IPS-18a (cell line): ENCODE results near the gene INTS1.
A peak's percentile ranks its signal among the peaks of the same experiment; 100 is the strongest.

ENCODE experiments used
- H3K27ac ChIP-seq: one replicate; pipeline ENCODE4 v1.5.1; 2013; ENCODE audit warnings: low read length
- H3K27me3 ChIP-seq: one replicate; pipeline ENCODE4 v1.6.1; 2013; ENCODE audit warnings: mild to moderate bottlenecking, low read length; ENCODE audit not compliant: control insufficient read depth, insufficient read depth
- H3K36me3 ChIP-seq: one replicate; pipeline ENCODE4 v1.6.1; 2013; ENCODE audit warnings: low read depth, low read length; ENCODE audit not compliant: control insufficient read depth
- H3K4me1 ChIP-seq: one replicate; pipeline ENCODE4 v1.6.1; 2013; ENCODE audit warnings: low read depth, low read length; ENCODE audit not compliant: control insufficient read depth
- H3K4me3 ChIP-seq: one replicate; pipeline ENCODE4 v1.5.1; 2013; ENCODE audit warnings: low read length
- H3K9ac ChIP-seq: one replicate; pipeline ENCODE4 v1.6.1; 2013; ENCODE audit warnings: mild to moderate bottlenecking, low read length, moderate library complexity
- H3K9me3 ChIP-seq: one replicate; pipeline ENCODE4 v1.6.1; 2013; ENCODE audit warnings: low read depth, low read length; ENCODE audit not compliant: control insufficient read depth

INTS1 gene

GRCh38 chr7:1510780-1511154, 6.6 kb upstream of the INTS1 start:
- no peak overlapping the region for H3K4me3 ChIP-seq
- H3K27me3 ChIP-seq = no peaks in the 10 kb centered on the region
- H3K27ac ChIP-seq = no peak overlapping the region
- H3K36me3 ChIP-seq = no peaks in the 10 kb centered on the region
- peaks cover 4% of the 10 kb centered on the region for H3K4me1 ChIP-seq
- no peak overlapping the region for H3K9ac ChIP-seq
- H3K9me3 ChIP-seq = no peaks in the 10 kb centered on the region

- Histone ChIP-seq H3K9me3 (no peaks in the 10 kb centered on the region), H3K4me1 (peaks cover 4% of the 10 kb centered on the region), H3K27me3 (no peaks in the 10 kb centered on the region), H3K36me3 (no peaks in the 10 kb centered on the region), H3K4me3 (no peak overlapping the region), H3K9ac (no peak overlapping the region), H3K27ac (no peak overlapping the region)
Observed at GRCh38 chr7:1509226-1509625, 5.0 kb upstream of the INTS1 start.

GRCh38 chr7:1508277-1508758, 4.1 kb upstream of the INTS1 start:
- Histone ChIP-seq H3K9ac (no peak overlapping the region), H3K4me3 (no peak overlapping the region), H3K27ac (no peak overlapping the region), H3K4me1 (peaks cover 4% of the 10 kb centered on the region), H3K9me3 (no peaks in the 10 kb centered on the region), H3K27me3 (no peaks in the 10 kb centered on the region), H3K36me3 (no peaks in the 10 kb centered on the region)

- Histone ChIP-seq H3K27me3 (no peaks in the 10 kb centered on the region), H3K36me3 (peaks cover 12% of the 10 kb centered on the region), H3K4me1 (peaks cover 7% of the 10 kb centered on the region), H3K9ac (no peak overlapping the region), H3K9me3 (no peaks in the 10 kb centered on the region), H3K4me3 (no peak overlapping the region), H3K27ac (no peak overlapping the region)
Observed at GRCh38 chr7:1505731-1506550, 1.8 kb upstream of the INTS1 start.

GRCh38 chr7:1503390-1503789, 799 bp downstream of the INTS1 start:
- Histone ChIP-seq H3K4me1 (peaks cover 7% of the 10 kb centered on the region), H3K36me3 (peaks cover 26% of the 10 kb centered on the region), H3K27ac (no peak overlapping the region)

GRCh38 chr7:1502845-1503244, 1.3 kb downstream of the INTS1 start:
- Histone ChIP-seq H3K27me3 (no peaks in the 10 kb centered on the region), H3K9me3 (no peaks in the 10 kb centered on the region), H3K4me3 (peak overlapping the region; percentile 70), H3K4me1 (peaks cover 7% of the 10 kb centered on the region), H3K9ac (no peak overlapping the region), H3K27ac (no peak overlapping the region), H3K36me3 (peaks cover 31% of the 10 kb centered on the region)

More at GRCh38 chr7:1503390-1503789, 799 bp downstream of the INTS1 start:
- Histone ChIP-seq H3K27me3 (no peaks in the 10 kb centered on the region), H3K9ac (peak overlapping the region; percentile 64), H3K9me3 (no peaks in the 10 kb centered on the region), H3K4me3 (peak overlapping the region; percentile 70)

GRCh38 chr7:1501487-1502270, 2.5 kb downstream of the INTS1 start:
- H3K4me1 ChIP-seq = peaks cover 4% of the 10 kb centered on the region
- H3K27me3 ChIP-seq = no peaks in the 10 kb centered on the region
- H3K27ac ChIP-seq = no peak overlapping the region
- H3K4me3 ChIP-seq = no peak overlapping the region
- no peak overlapping the region for H3K9ac ChIP-seq
- peaks cover 42% of the 10 kb centered on the region for H3K36me3 ChIP-seq
- H3K9me3 ChIP-seq = no peaks in the 10 kb centered on the region

GRCh38 chr7:1500064-1500807, 4.0 kb downstream of the INTS1 start:
- Histone ChIP-seq H3K27me3 (no peaks in the 10 kb centered on the region), H3K36me3 (peaks cover 50% of the 10 kb centered on the region)

GRCh38 chr7:1499367-1500029, 4.7 kb downstream of the INTS1 start:
- Histone ChIP-seq H3K36me3 (peaks cover 50% of the 10 kb centered on the region), H3K9ac (no peak overlapping the region)

More at GRCh38 chr7:1500064-1500807, 4.0 kb downstream of the INTS1 start:
- no peak overlapping the region for H3K9ac ChIP-seq
- no peak overlapping the region for H3K4me3 ChIP-seq
- H3K9me3 ChIP-seq = no peaks in the 10 kb centered on the region
- no peak overlapping the region for H3K27ac ChIP-seq
- peaks cover 3% of the 10 kb centered on the region for H3K4me1 ChIP-seq

GRCh38 chr7:1498370-1499305, 5.6 kb downstream of the INTS1 start:
- H3K4me1 ChIP-seq = peaks cover 3% of the 10 kb centered on the region
- no peak overlapping the region for H3K27ac ChIP-seq
- peaks cover 50% of the 10 kb centered on the region for H3K36me3 ChIP-seq
- no peaks in the 10 kb centered on the region for H3K27me3 ChIP-seq
- no peak overlapping the region for H3K4me3 ChIP-seq
- no peaks in the 10 kb centered on the region for H3K9me3 ChIP-seq
- no peak overlapping the region for H3K9ac ChIP-seq

More at GRCh38 chr7:1499367-1500029, 4.7 kb downstream of the INTS1 start:
- peaks cover 3% of the 10 kb centered on the region for H3K4me1 ChIP-seq
- no peaks in the 10 kb centered on the region for H3K27me3 ChIP-seq
- no peak overlapping the region for H3K4me3 ChIP-seq
- H3K27ac ChIP-seq = no peak overlapping the region
- H3K9me3 ChIP-seq = no peaks in the 10 kb centered on the region
